Panc1 (cell line): ENCODE results near the gene UBTD2. TPM values are rescaled to one million over a fixed set of nuclear protein-coding genes. Genes with fewer than 3 reads are reported as not detected.
A peak's percentile ranks its signal among the peaks of the same experiment; 100 is the strongest.

ENCODE experiments used
- ATAC-seq: fragments of 200-7000 bp; cut with Tn5 transposase; 2 replicates; pipeline ENCODE4 v1.9.1; 2020; ENCODE audit warnings: mild to moderate bottlenecking, moderate library complexity
- BruUV-seq: library from RNA; stranded (reverse); fragments of 400-500 nt; replicated peaks from 2 replicates; lab custom pipeline; 2021; lab: Mats Ljungman, UMichigan
- CTCF ChIA-PET: fragments of 300-600 bp; sonication (Branson Sonifier 250); formaldehyde crosslinking; loops from one replicate; lab custom pipeline; 2022; ENCODE audit warnings: antibody characterized with exemption; lab: Charles Lee
- POLR2A ChIA-PET: fragments of 300-600 bp; sonication (Branson Sonifier 250); formaldehyde crosslinking; loops from one replicate; lab custom pipeline; 2022; ENCODE audit warnings: antibody characterized with exemption; lab: Charles Lee
- DNase-seq: peaks from one replicate; pipeline ENCODE4 v3.0.0-alpha.2; 2010; ENCODE audit warnings: low read depth, low spot score
- H3K27ac ChIP-seq: 2 replicates; pipeline ENCODE4 v1.5.1; 2011; ENCODE audit warnings: mild to moderate bottlenecking, low read length, inconsistent platforms
- H3K27me3 ChIP-seq: fragments of 200-500 bp; sonication (Bioruptor generic); 2 replicates; pipeline ENCODE4 v1.6.0; 2014; ENCODE audit warnings: low read length, inconsistent platforms; ENCODE audit not compliant: control insufficient read depth, insufficient read depth
- H3K36me3 ChIP-seq: fragments of 200-500 bp; sonication (Bioruptor generic); 2 replicates; pipeline ENCODE4 v1.5.1; 2014; ENCODE audit warnings: inconsistent platforms, mild to moderate bottlenecking, low read length, moderate library complexity; ENCODE audit not compliant: control insufficient read depth, insufficient read depth
- H3K4me1 ChIP-seq: 2 replicates; pipeline ENCODE4 v1.5.1; 2011; ENCODE audit warnings: inconsistent platforms, mild to moderate bottlenecking, low read length, moderate library complexity; ENCODE audit not compliant: control insufficient read depth, insufficient read depth
- H3K4me3 ChIP-seq, 2 experiments: 2 replicates each; pipeline ENCODE4 v1.5.1; 2011 to 2012; ENCODE audit warnings: low read depth in 2 of 2, low read length in 2 of 2, mild to moderate bottlenecking in 2 of 2, inconsistent platforms in 1 of 2, moderate library complexity in 1 of 2
- H3K9me3 ChIP-seq: fragments of 200-500 bp; sonication (Bioruptor generic); 2 replicates; pipeline ENCODE4 v1.5.1; 2014; ENCODE audit warnings: low read depth, mild to moderate bottlenecking, inconsistent platforms, low read length, moderate library complexity; ENCODE audit not compliant: control insufficient read depth, insufficient read depth
- CTCF ChIP-seq: fragments of 450-650 bp; IDR thresholded peaks from 2 replicates; pipeline ENCODE4 v1.5.1; 2017; ENCODE audit warnings: mild to moderate bottlenecking
- POLR2AphosphoS5 ChIP-seq: IDR thresholded peaks from 2 replicates; pipeline ENCODE4 v1.6.1; 2012; ENCODE audit warnings: mild to moderate bottlenecking, low read depth, low read length, moderate library complexity
- REST ChIP-seq, 2 experiments: IDR thresholded peaks; 2 replicates each; pipeline ENCODE4 v1.6.1; 2011 to 2012; ENCODE audit warnings: low read depth in 2 of 2, control low read depth in 1 of 2, low read length in 1 of 2, mild to moderate bottlenecking in 1 of 2, moderate library complexity in 1 of 2; ENCODE audit not compliant: insufficient read depth in 1 of 2
- SIN3A ChIP-seq: IDR thresholded peaks from 2 replicates; pipeline ENCODE4 v1.6.1; 2012; ENCODE audit warnings: low read depth, mild to moderate bottlenecking, low read length, moderate library complexity, borderline replicate concordance; ENCODE audit not compliant: insufficient read depth
- TCF7L2 ChIP-seq: IDR thresholded peaks from 2 replicates; pipeline ENCODE4 v1.6.1; 2011; ENCODE audit warnings: mild to moderate bottlenecking, low read depth, low read length, inconsistent platforms
- in situ Hi-C: cut with HindIII; loops from 2 replicates; pipeline ENCODE4 v1.10.0; 2016; ENCODE audit warnings: low sequenced_read_pairs, low pct_unique_long_range_greater_than_20kb
- intact Hi-C: fragments of 100-400 bp; cut with micrococcal nuclease; formaldehyde crosslinking; loops from one replicate; pipeline ENCODE4 v1.10.0; 2022; ENCODE audit not compliant: unreplicated experiment
- total RNA-seq: library from RNA; stranded (reverse); gene quantifications from one replicate; pipeline ENCODE4 v1.2.1, GENCODE V29; 2021; ENCODE audit not compliant: unreplicated experiment

The UBTD2 gene
- total RNA-seq, 1 experiment from 2014 or later = 32.5 TPM

GRCh38 chr5:172321593-172321992, 38.0 kb upstream of the UBTD2 start:
- no peaks in the 10 kb centered on the region for H3K27me3 ChIP-seq
- H3K27ac ChIP-seq = peak overlapping the region; percentile 73
- CTCF ChIA-PET = no interaction called here
- peaks cover 16% of the 10 kb centered on the region for H3K4me1 ChIP-seq
- in situ Hi-C loops = no loop called here
- POLR2A ChIA-PET = interaction anchor here (1.4 kb wide), 1 partner anchor 9 kb away, joined by 3 read pairs; no protein-coding TSS in a partner anchor
- DNase-seq = no peak
- H3K9me3 ChIP-seq = no peaks in the 10 kb centered on the region
- peak; percentile 24; the same call in 1 of the 2 replicates for ATAC-seq
- BruUV-seq = no TSS peak
- no peaks in the 10 kb centered on the region for H3K36me3 ChIP-seq
- TF ChIP-seq TCF7L2 (no peak), POLR2AphosphoS5 (no peak), REST (IDR thresholded peaks at IDR 0.05; ENCODE audit: insufficient read depth in 1 of 2, low read depth in 2 of 2, low read length in 1 of 2) (no peak), CTCF (no peak), SIN3A (no peak)
- intact Hi-C loops = no loop called here
- no peak overlapping the region for H3K4me3 ChIP-seq

- Histone ChIP-seq H3K27ac (peak overlapping the region; percentile 46; the same call in 1 of the 2 replicates), H3K4me3 (no peak overlapping the region), H3K4me1 (peaks cover 27% of the 10 kb centered on the region), H3K9me3 (no peaks in the 10 kb centered on the region), H3K27me3 (no peaks in the 10 kb centered on the region), H3K36me3 (no peaks in the 10 kb centered on the region)
- no peak for TF ChIP-seq SIN3A
- TF ChIP-seq POLR2AphosphoS5 = no peak
- no peak for TF ChIP-seq TCF7L2
- no peak for TF ChIP-seq REST (IDR thresholded peaks at IDR 0.05; ENCODE audit: insufficient read depth in 1 of 2, low read depth in 2 of 2, low read length in 1 of 2)
- TF ChIP-seq CTCF = no peak
- CTCF ChIA-PET = no interaction called here
- intact Hi-C loops = no loop called here
- DNase-seq (no peak), ATAC-seq (no peak)
- in situ Hi-C loops = no loop called here
- POLR2A ChIA-PET = interaction anchor here (0.6 kb wide), 1 partner anchor 138 kb away, joined by 9 read pairs; no protein-coding TSS in a partner anchor
- BruUV-seq = no TSS peak
Measured at GRCh38 chr5:172319708-172320441, 36.3 kb upstream of the UBTD2 start.
